Esophagus squamous epithelium (tissue), 4 donors: ENCODE measurements around the gene CAPZB.

Experiments
- CTCF ChIP-seq, 6 experiments: fragments of 450-650 bp in 4 of 6; fragments of 200-600 bp in 2 of 6; sonication (generic) in 2 of 6; IDR thresholded peaks; one replicate each; pipeline ENCODE4 v1.5.1; 2016 to 2019; ENCODE audit warnings: antibody characterized with exemption in 6 of 6, mild to moderate bottlenecking in 4 of 6, moderate library complexity in 4 of 6
- POLR2A ChIP-seq, 4 donors: fragments of 450-650 bp; IDR thresholded peaks; one replicate each; pipeline ENCODE4 v1.6.1; 2017; ENCODE audit warnings: antibody characterized with exemption in 4 of 4, mild to moderate bottlenecking in 4 of 4, moderate library complexity in 3 of 4

GRCh38 chr1:19433719-19433998 lies 51.7 kb downstream of the CAPZB start:
- TF ChIP-seq POLR2A (IDR thresholded peaks at IDR 0.05) (no peak), CTCF (IDR thresholded peaks at IDR 0.05) (no peak)
